Stimulated activated CD4-positive, alpha-beta T cell treated with anti-CD3 and anti-CD28 coated beads, Interleukin-2, amount 100 ng/mL, for 48 hours (primary cell): Measurements from ENCODE around the gene ADAMTSL3.
A peak's percentile ranks its signal among the peaks of the same experiment; 100 is the strongest.
"Not testable (repeated sequence)": the region's sequence is repeated elsewhere in the genome, so short reads cannot be mapped to it uniquely, and the experiment has no call there.

ENCODE experiments used
- DNase-seq, 2 donors: peaks; one replicate each; pipeline ENCODE4 v3.0.0-alpha.2; 2020

Gene ADAMTSL3

GRCh38 chr15:83992324-83993031 is 338.6 kb downstream of the ADAMTSL3 start:
- no peak for DNase-seq

GRCh38 chr15:83993591-83993990 is 339.7 kb downstream of the ADAMTSL3 start:
- DNase-seq = no peak

GRCh38 chr15:83998486-83998885 is 344.6 kb downstream of the ADAMTSL3 start:
- DNase-seq = no peak

GRCh38 chr15:83999396-84000135 is 345.6 kb downstream of the ADAMTSL3 start:
- DNase-seq = no peak

- no peak for DNase-seq
Measured at GRCh38 chr15:84001037-84001436, 347.1 kb downstream of the ADAMTSL3 start.

- DNase-seq = no peak
Measured at GRCh38 chr15:84001655-84002054, 347.7 kb downstream of the ADAMTSL3 start.

- DNase-seq = no peak
Measured at GRCh38 chr15:84003791-84004503, 350.0 kb downstream of the ADAMTSL3 start.

GRCh38 chr15:84006421-84006820 is 352.5 kb downstream of the ADAMTSL3 start:
- DNase-seq = no peak

- no peak for DNase-seq
Measured at GRCh38 chr15:84009616-84010015, 355.7 kb downstream of the ADAMTSL3 start.

GRCh38 chr15:84010246-84010645 is 356.3 kb downstream of the ADAMTSL3 start:
- DNase-seq = no peak

GRCh38 chr15:84016371-84016770 is 362.4 kb downstream of the ADAMTSL3 start:
- no peak for DNase-seq

GRCh38 chr15:84022516-84022915 is 368.6 kb downstream of the ADAMTSL3 start:
- no peak for DNase-seq

- peak; percentile 18 to 29 for DNase-seq
Measured at GRCh38 chr15:84023636-84024035, 369.7 kb downstream of the ADAMTSL3 start.

- DNase-seq = no peak
Measured at GRCh38 chr15:84033793-84034553, 380.1 kb downstream of the ADAMTSL3 start.

- no peak for DNase-seq
Measured at GRCh38 chr15:84034578-84035398, 380.9 kb downstream of the ADAMTSL3 start.

GRCh38 chr15:84035399-84035766 is 381.5 kb downstream of the ADAMTSL3 start:
- DNase-seq = no peak

- no peak for DNase-seq
Measured at GRCh38 chr15:84037301-84037700, 383.4 kb downstream of the ADAMTSL3 start.

- DNase-seq = not testable (repeated sequence)
Measured at GRCh38 chr15:84042434-84043056, 388.6 kb downstream of the ADAMTSL3 start.

- no peak for DNase-seq
Measured at GRCh38 chr15:84046064-84046637, 392.2 kb downstream of the ADAMTSL3 start.

- not testable (repeated sequence) for DNase-seq
Measured at GRCh38 chr15:84049480-84049879, 395.6 kb downstream of the ADAMTSL3 start.

GRCh38 chr15:84050076-84050475 is 396.2 kb downstream of the ADAMTSL3 start:
- no peak for DNase-seq
